ENCODE results near the gene MPRIP.

- TF ChIP-seq CTCF (conservative IDR thresholded peaks at IDR 0.05) (no peak), EZH2 (IDR thresholded peaks at IDR 0.05; ENCODE audit: low read depth) (no peak)
Observed at GRCh38 chr17:17201271-17201670, 159.0 kb downstream of the MPRIP start.

Measured in PC-9 (cell line).